IMR-90 (cell line): ENCODE results near the gene BTAF1.

Experiments used
- MAZ ChIP-seq: IDR thresholded peaks from 2 replicates; pipeline ENCODE4 v1.6.1; 2012; ENCODE audit warnings: low read depth, mild to moderate bottlenecking, low read length, improper control_type of control experiment, moderate library complexity, borderline replicate concordance
- POLR2A ChIP-seq: IDR thresholded peaks from 2 replicates; pipeline ENCODE4 v1.6.1; 2012; ENCODE audit warnings: mild to moderate bottlenecking, low read depth, low read length
- TF ChIP-seq, protein P1 (sequence below): conservative IDR thresholded peaks from 2 replicates; pipeline ENCODE4 v1.5.1; 2012; ENCODE audit warnings: mild to moderate bottlenecking, low read depth, low read length, improper control_type of control experiment

DNA sequence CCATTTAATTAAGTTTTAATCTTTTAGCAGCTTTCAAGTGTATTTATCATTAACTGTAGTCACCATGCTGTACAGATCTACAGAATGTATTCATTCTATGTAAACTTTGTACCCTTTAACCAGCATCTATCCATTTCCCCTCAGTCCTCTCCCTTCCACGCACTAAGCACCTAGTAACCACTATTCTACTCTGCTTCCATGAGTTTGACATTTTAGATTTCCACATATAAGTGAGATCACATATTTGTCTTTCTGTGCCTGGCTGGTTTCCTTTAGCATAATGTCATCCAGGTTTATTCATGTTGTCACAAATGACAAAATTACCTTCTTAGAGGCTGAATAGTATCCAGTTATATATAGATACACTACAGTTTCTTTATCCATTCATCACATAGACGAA is 79.7 kb downstream of the BTAF1 start:
- TF ChIP-seq POLR2A (no peak), MAZ (no peak)
- TF ChIP-seq, protein P1, sequence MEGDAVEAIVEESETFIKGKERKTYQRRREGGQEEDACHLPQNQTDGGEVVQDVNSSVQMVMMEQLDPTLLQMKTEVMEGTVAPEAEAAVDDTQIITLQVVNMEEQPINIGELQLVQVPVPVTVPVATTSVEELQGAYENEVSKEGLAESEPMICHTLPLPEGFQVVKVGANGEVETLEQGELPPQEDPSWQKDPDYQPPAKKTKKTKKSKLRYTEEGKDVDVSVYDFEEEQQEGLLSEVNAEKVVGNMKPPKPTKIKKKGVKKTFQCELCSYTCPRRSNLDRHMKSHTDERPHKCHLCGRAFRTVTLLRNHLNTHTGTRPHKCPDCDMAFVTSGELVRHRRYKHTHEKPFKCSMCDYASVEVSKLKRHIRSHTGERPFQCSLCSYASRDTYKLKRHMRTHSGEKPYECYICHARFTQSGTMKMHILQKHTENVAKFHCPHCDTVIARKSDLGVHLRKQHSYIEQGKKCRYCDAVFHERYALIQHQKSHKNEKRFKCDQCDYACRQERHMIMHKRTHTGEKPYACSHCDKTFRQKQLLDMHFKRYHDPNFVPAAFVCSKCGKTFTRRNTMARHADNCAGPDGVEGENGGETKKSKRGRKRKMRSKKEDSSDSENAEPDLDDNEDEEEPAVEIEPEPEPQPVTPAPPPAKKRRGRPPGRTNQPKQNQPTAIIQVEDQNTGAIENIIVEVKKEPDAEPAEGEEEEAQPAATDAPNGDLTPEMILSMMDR = no peak
